ENCODE measurements around the gene ZNF141.
"Not testable (repeated sequence)": the region's sequence is repeated elsewhere in the genome, so short reads cannot be mapped to it uniquely, and the experiment has no call there.

ZNF141 gene

GRCh38 chr4:385934-386707, 48.5 kb downstream of the ZNF141 start:
- no peak for DNase-seq (ENCODE audit: low read depth)

GRCh38 chr4:386708-387105, 49.1 kb downstream of the ZNF141 start:
- DNase-seq (ENCODE audit: low read depth): no peak

GRCh38 chr4:404006-404405, 66.4 kb downstream of the ZNF141 start:
- DNase-seq (ENCODE audit: low read depth): no peak

GRCh38 chr4:408321-408720, 70.7 kb downstream of the ZNF141 start:
- not testable (repeated sequence) for DNase-seq (ENCODE audit: low read depth)

- no peak for DNase-seq (ENCODE audit: low read depth)
These were observed 85.0 kb downstream of the ZNF141 start for GRCh38 chr4:422587-422986.
